CD4-positive, alpha-beta T cell treated with Interleukin-2 at 100 ng/mL for 4 hours (primary cell): ENCODE results near the gene DENND4B.
"Not testable (repeated sequence)": the region's sequence is repeated elsewhere in the genome, so short reads cannot be mapped to it uniquely, and the experiment has no call there.

ENCODE experiments used
- DNase-seq: peaks from one replicate; pipeline ENCODE4 v3.0.0-alpha.2; 2020; ENCODE audit warnings: low spot score

Gene DENND4B, protein sequence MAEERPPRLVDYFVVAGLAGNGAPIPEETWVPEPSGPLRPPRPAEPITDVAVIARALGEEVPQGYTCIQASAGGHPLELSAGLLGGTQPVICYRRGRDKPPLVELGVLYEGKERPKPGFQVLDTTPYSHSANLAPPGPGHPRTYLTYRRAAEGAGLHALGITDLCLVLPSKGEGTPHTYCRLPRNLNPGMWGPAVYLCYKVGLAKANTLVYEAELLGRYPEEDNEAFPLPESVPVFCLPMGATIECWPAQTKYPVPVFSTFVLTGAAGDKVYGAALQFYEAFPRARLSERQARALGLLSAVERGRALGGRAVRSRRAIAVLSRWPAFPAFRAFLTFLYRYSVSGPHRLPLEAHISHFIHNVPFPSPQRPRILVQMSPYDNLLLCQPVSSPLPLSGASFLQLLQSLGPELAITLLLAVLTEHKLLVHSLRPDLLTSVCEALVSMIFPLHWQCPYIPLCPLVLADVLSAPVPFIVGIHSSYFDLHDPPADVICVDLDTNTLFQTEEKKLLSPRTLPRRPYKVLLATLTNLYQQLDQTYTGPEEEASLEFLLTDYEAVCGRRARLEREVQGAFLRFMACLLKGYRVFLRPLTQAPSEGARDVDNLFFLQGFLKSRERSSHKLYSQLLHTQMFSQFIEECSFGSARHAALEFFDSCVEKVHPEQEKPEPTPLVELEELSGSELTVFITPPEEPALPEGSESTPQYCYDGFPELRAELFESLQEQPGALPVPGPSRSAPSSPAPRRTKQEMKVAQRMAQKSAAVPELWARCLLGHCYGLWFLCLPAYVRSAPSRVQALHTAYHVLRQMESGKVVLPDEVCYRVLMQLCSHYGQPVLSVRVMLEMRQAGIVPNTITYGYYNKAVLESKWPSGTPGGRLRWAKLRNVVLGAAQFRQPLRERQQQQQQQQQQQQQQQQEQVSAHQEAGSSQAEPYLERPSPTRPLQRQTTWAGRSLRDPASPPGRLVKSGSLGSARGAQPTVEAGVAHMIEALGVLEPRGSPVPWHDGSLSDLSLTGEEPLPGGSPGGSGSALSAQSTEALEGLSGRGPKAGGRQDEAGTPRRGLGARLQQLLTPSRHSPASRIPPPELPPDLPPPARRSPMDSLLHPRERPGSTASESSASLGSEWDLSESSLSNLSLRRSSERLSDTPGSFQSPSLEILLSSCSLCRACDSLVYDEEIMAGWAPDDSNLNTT (N-terminal part only)

DNA sequence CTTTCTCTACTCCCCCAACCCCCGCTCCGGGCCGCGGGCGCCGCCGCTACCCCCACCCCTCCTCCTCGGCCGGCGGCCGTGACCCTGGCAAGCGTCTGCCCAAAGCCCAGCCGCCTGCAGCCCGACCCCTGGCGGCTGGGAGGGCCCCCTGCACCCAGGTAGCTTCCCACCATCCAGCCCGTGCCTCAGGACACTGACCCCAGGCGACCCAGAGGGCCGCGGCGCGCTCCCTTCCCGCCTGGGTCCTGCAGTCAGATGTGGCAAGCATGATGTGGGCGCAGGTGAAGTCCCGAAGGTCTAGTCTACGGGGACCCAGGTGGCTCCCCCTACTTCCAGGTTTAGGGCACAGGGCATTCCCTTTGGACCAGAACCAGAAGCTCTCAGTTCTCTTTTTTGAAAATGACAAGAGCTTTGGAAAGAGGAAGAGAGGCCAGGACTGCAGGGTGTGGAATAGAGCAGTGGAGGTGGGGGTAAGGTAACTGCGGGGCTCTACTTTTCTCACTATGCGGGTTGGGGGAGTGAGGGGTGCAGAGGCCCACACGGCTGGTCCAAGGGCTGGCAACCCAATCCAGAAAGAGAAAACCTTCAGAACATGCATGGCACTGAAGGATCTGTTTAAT lies at the start of gene DENND4B:
TSS of gene DENND4B (minus strand) at position 97 of the 620 bp plus-strand sequence. CDS start 2,344 bp downstream, outside the sequence.
- peak; percentile 73 for DNase-seq

DNA sequence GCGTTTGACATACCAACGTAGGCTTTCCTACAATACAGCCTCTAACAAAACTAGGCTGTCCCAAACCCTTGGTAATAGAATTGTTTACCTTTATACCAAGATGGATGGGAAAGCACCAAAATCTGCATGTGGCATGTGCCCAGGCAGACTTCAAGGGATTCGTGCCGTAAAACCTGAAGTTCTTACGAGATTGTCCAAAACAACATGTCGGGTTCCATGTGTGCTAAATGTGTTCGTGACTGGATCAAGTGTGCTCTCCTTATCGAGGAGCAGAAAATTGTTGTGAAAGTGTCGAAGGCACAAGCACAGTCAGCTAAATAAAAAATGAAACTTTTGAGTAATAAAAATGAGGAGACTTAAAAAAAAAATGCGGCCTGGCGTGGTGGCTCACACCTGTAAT lies 49.1 kb upstream of the DENND4B start:
- no peak for DNase-seq

DNA sequence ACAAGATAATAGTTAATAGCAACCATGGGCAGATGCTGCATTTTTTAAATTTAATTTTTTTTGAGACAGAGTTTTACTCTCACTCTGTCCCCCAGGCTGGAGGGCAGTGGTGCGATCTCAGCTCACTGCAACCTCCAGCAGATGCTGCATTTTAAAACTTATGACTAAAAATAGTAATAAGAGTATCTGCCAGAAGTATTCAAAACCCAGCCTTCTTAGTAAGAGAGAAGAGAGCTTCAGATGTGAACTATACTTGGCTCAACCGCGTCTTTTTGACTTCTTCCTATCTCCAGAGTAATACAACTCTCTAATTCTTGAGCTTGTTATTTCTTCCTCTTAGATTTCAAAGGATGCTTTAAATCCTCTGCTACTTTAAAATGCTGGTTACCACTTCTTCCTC lies 48.7 kb upstream of the DENND4B start:
- no peak for DNase-seq

DNA sequence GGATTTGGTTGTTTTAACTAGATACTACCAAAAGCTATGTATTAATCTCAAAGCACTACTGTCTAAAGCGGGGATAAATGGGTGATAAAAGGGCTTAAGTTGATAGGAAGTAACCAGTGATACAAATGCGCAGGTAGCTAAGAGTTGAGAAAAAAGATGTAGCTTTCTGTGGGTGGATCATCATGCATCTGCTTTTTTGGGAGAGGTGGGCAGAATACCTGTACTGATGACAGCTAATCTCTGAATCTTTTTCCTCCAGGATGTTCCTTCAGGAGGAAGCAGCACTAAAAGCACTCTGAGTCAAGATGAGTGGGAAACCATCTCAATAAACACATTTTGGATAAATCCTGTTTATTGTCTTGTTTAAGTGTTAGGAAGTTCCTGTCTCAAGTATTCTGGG lies 45.3 kb upstream of the DENND4B start:
- DNase-seq = no peak

DNA sequence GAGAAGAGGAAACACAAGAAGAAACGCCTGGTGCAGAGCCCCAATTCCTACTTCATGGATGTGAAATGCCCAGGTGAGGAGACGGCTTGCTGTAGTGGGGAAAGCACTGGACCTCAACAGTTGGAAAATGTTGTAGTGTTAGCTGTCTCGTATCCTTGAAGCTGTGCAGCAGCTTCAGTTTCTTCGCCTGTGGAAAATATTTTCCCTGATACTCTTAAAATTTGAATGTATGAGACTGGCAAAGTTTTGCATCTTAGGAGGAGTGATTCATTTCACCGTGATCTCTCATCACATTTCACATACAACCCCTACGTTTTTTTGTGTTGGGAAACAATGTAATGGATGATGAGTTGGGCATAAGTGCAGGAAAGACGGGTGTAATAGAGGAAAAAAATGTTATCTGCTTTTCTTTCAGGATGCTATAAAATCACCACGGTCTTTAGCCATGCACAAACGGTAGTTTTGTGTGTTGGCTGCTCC lies 44.7 kb upstream of the DENND4B start:
- no peak for DNase-seq

DNA sequence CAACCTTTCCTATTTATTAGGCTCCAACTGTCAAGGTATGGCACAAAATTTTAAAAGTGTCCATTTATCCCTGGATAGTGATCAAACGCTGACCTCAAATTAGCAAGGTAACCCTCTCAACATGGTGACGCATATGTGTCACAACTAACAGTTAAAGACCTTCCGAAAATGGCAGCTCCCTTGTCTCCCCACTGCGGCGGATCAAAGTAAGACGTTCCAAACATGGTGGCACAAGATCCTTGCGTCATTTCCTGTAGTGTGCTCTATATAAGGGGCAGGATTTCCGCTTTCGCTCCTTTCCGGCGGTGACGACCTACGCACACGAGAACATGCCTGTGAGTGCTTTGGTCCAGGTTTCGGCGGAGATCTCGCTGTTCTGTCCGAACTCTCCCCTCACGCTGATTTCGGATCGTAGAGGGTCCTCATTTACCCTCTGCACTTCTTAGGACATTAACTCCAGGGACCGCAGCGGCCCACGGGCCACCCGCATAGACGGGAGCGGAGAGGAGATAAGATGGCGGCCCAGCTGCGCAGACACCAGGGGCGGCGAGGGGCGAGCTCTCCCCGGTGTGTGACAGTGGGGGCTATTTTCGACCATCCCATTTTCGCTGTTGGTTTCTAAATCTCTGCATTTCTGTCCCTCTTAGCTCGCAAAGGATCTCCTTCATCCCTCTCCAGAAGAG lies 44.1 kb upstream of the DENND4B start, which contains the start of gene RPS27:
TSS of gene RPS27 (plus strand) at position 295 of the 683 bp plus-strand sequence. CDS start at position 330, 35 bp downstream.
- DNase-seq = peak; percentile 97

DNA sequence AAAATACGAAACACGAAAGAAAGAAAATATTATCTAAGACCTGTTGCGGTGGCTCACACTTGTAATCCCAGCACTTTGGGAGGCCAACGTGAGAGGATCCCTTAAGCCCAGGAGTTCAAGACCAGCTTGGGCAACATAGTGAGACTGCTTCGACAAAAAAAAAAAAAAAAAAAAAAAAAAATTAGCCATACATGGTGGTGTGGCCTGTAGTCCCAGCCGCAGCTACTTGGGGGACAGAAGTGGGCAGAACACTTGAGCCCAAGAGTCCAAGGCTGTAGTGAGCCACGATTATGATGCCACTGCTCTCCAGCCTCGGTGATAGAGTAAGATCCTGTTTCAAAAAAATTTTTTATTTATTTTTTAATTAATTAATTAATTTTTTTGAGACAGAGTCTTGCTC lies 41.1 kb upstream of the DENND4B start:
- DNase-seq = no peak

DNA sequence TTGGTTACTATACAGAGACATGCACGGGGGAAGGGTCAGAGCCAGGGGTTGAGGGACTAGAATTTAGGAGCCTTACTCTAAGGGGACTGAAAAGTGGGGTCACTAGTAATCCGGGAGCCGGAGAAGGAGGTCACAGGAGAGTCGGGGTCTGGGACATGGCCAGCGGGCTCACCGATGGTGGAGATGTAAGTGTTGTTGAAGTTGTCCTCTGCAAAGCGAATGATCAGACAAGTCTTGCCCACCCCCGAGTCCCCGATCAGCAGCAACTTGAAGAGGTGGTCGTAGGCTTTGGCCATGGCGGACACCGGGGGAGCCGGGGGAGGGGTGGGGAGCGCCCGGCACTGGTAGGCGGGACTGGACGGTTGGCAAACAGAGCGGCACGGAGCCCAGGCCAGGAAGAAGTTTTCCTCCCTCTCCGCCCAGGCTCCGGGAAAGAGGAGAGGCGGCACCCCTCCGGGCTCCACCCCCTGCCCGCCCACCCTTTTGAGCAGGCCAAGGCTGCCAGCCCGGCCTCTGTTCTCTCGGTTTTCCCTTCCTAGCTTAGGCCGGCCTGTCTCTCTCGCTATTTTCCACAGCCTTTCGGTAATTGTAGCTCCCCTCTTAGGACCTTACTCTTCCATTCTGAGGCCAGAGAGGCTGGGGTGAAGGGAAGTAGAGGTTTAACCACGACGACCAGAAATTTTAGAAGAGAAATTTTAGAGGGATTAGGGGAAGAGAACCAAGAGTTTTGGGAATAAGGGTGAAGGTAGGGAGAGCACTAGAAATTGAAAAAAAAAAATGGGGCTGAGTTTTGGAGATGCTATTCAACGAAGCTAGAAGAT lies 39.6 kb upstream of the DENND4B start, which contains the start of gene RAB13:
TSS of gene RAB13 (minus strand) at position 399 of the 821 bp plus-strand sequence. CDS start at position 296, 103 bp downstream.
- no peak for DNase-seq

DNA sequence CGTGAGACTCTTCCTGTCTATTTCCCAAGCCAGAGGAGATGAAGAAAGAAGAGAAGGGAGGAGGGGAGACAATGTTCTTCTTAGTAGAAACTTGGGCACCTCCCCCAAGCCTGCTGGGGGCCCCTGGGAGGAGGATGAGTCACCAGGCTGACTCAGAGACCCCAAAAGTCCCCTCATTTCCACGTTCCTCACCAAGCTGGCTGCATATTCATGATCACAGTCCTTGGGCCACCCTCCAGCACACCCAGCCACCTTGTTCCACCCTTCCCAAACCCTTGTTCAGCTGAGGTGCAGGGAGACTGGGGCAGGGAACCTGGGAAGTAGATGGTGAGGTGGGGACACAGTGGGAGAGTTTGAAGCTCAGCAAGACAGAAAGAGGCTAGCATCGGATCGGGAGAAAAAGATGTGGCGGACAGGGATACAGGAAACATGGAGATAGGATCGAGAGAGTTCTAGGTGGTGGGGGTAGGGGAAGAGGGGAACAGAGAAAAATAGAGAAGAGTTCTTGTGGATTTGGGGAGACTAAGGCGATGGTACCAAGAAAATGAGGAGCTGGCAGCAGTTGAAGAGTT lies 38.9 kb upstream of the DENND4B start:
- DNase-seq = peak; percentile 35

DNA sequence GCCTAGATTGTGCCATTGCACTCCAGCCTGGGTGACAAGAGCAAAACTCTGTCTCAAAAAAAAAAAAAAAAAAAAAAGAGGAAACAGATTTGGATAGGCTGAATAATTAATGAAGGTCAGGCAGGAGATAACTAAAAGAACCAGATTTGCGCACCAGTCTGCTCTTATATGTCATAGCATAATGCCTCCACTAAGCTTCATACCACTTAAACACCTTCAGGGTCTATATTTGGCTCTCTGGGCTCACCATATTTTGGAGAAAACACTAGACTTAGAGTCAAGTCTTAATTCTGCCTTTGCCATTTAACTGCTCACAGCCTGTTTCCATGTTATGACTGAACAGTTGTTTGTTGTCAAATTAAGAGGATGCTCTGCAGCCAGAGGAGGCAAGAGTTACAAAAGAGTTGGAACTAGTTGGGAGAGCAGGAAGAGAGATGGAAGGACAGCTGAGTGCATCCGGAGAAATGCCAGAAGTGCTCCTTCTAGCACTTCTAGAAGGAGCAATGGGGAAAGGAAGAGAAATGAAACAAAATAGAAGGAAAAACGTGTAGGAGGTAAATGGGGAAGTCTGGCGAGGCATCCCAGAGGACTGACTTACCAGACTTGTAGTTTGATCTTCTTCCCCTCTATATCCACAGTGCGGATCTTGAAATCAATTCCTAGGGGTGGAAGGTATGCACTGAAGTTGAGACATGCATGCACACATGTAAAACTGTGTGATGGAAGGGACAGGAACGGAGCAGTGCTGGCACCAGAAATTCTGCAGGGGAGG lies 37.8 kb upstream of the DENND4B start:
- DNase-seq = no peak

DNA sequence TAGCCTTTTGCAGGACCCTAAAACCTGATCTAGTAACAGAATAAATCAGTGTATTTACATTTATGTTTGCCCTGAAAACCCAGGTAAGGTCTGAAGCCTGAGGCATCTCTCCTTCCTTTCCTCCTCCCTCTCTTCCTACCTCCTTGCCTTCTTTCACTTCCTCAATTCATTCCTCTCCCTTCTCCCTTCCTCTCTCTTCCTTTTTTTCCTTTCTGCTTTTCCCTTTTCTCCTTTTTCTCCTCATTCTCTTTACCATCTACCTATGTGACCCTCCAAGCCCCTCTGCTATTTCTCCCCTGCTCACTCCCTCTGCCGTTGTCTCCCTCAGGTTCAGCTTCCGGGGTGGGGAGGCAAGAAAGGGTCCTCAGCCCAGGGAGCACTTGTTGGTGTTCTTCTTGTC lies 35.2 kb upstream of the DENND4B start:
- not testable (repeated sequence) for DNase-seq

DNA sequence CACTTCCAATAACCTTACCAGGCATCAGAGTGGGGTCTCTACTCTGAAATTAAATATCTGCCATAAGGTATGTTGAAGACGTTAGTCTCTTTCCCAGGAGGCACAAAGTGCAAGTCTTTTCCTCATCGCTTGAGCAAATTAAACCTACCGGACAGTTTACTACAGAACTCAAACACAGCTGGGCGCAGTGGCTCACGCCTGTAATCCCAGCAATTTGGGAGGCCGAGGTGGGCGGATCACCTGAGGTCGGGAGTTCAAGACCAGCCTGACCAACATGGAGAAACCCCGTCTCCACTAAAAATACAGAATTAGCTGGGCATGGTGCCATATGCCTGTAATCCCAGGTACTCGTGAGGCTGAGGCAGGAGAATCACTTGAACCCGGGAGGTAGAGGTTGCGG lies 32.6 kb upstream of the DENND4B start:
- not testable (repeated sequence) for DNase-seq

DNA sequence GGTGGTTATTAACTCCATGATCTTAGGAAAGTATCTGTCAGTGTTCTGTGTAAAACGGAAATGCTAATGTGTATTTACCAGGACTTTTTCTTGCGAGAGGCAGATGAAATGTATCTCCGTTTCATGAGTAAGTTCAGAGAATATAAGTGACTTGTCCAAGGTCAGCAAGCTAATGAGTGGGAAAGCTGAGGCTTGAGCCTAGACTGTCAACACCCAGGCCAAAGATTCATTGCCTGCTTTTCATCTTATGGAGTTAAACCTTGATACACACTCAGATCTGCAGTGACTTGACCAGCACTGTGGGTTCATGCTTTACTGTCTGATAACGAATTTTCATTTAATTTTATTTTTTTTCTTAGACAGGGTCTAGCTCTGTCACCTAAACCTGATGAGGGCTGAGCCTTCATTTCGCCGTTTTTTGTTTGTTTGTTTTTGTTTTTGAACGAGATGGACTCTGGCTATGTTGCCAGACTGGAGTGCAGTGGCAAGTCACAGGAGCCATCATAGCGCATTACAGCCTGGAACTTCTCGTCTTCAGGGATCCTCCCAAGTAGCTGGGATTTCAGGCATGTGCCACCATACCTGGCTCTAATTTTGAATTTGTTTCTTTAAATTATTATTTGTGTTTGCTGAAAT lies 31.9 kb upstream of the DENND4B start:
- DNase-seq = no peak

DNA sequence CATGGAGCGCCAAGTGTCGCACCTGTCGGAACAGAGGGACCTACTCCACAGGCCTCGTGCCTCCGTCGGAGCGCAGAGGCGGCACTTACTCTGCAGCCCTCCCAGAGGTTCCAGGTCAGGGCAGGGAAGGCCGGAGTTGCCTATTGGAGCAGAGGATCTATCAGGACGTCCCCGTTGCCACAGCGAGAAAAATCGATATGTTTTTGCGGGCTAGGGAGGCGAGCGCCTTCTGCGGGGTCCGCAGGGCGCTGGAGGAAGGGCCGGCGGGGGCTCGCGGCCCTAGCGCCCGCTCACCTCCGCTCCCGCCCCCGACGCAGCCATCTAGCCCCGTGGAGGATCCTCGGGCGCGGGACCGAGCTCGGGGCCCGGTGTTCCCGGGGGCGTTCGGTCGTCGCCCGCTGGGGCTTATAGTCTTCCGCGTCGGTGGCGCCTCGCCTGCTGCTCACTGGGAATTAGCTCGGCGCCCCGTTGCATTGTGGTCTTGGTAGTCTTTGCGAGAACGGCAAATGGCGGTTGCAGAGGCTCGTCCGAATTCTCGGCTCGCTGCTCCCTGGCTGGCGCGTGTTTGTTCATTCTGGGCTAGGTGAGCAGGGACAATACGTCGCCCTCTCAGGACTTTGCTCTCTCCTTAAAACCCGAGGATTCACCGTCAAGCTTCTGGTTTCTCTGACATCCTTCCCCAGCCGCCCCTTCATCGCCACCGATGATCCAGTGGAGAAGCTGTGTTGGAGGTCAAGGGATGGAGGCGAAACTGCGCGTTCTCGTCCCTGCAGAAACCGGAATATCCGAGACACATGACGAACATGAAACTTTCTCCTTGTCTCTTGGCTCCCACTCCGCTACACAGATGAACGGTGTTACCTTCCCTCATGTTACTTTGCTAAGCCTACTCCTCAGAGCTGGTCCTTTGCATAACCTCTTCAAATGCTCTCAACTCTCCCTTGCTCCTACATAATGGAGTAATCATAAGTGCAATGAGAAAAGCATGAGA lies 31.0 kb upstream of the DENND4B start, which contains the start of gene JTB:
TSS of gene JTB (minus strand) at position 425 of the 991 bp plus-strand sequence. CDS start at position 3, 422 bp downstream.
- peak; percentile 83 for DNase-seq

DNA sequence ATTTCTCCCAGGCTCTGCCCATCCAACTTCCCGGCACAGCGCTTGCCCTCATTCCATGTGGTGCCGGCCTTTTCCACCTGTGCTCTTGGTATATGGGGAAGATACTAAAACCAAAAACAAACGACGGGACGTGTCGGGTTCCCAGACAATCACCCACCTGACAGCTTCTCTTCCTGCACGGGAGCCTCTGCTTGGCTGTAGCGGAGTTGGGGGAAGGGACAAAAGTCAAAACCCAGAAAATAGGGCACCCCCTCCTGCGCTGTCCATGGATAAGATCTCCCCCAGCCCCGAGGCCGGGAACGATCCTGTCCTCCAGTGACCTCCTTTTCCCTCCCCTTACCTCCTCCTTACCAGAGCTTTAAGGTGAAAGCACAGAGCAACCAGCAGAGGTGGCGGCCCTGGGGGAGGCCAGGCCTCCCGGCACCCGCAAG lies 30.3 kb upstream of the DENND4B start:
- no peak for DNase-seq

DNA sequence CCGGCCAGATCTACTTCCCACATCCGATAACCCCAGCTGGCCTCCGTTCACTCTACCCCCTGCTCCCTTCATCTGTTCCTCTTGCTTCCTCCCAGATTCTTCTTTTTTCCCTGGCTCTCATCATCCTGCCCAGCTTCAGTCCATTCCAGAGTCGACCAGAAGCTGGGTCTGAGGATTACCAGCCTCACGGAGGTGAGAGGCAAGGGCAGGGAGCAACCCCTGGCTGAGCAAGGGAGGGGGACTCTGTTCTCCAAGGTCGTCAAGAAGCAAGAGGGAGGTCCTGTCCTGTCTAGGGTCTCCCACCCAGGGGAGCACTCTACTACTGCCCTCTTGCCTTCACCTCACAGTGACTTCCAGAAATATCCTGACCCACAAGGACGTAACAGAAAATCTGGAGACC lies 27.0 kb upstream of the DENND4B start:
- DNase-seq = no peak

DNA sequence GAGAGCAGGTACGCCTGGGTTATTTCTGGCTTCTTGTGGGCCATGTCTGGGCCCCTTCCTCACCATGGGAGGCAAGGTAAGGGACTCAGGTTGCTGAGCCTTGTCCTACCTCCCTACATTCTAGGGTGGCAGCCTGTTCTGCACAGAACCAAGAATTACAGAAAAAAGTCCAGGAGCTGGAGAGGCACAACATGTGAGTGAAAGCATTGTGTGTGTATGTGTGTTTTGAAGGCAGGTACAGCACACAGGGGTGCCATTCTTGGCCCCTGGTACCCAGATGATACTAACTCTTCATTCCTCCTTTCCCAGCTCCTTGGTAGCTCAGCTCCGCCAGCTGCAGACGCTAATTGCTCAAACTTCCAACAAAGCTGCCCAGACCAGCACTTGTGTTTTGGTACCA lies 26.6 kb upstream of the DENND4B start:
- DNase-seq = no peak
